ENCODE data around the gene PSEN1. TPM values are rescaled to one million over a fixed set of nuclear protein-coding genes. Genes with fewer than 3 reads are reported as not detected.

PSEN1 gene
- total RNA-seq, 4 donors from 2014 or later = 21.4 to 49.0 (median 24.5) TPM

- no peaks in the 10 kb centered on the region for H3K9me3 ChIP-seq
- H3K27me3 ChIP-seq = no peaks in the 10 kb centered on the region
- peaks cover 0 to 3% of the 10 kb centered on the region in 2 donors for H3K4me1 ChIP-seq
- H3K4me3 ChIP-seq = no peak overlapping the region
- no peak for TF ChIP-seq POLR2A (IDR thresholded peaks at IDR 0.05)
- TF ChIP-seq, protein P1, sequence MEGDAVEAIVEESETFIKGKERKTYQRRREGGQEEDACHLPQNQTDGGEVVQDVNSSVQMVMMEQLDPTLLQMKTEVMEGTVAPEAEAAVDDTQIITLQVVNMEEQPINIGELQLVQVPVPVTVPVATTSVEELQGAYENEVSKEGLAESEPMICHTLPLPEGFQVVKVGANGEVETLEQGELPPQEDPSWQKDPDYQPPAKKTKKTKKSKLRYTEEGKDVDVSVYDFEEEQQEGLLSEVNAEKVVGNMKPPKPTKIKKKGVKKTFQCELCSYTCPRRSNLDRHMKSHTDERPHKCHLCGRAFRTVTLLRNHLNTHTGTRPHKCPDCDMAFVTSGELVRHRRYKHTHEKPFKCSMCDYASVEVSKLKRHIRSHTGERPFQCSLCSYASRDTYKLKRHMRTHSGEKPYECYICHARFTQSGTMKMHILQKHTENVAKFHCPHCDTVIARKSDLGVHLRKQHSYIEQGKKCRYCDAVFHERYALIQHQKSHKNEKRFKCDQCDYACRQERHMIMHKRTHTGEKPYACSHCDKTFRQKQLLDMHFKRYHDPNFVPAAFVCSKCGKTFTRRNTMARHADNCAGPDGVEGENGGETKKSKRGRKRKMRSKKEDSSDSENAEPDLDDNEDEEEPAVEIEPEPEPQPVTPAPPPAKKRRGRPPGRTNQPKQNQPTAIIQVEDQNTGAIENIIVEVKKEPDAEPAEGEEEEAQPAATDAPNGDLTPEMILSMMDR (IDR thresholded peaks at IDR 0.05 in 4 of 5, conservative IDR thresholded peaks at IDR 0.05 in 1 of 5) = no peak
- in situ Hi-C loops (cut with MboI; ENCODE audit: low sequenced_read_pairs in 4 of 4) (loop anchor here in 2 of 4 donors (10.0 to 25.0 kb wide), 2 partner anchors 292 to 294 kb away; partner anchors contain the start of gene NUMB (in 1 of the 2)), intact Hi-C loops (cut with DNase I; ENCODE audit: low total_unique reads) (loop anchor here (10.0 kb wide), 1 partner anchor 104 kb away; no protein-coding TSS in a partner anchor)
- no peak overlapping the region for H3K27ac ChIP-seq
- ATAC-seq = no peak
- no peak for DNase-seq
- H3K36me3 ChIP-seq = peaks cover 0 to 64% of the 10 kb centered on the region in 2 donors
Measured at GRCh38 chr14:73170686-73171085, 34.4 kb downstream of the PSEN1 start.

- Histone ChIP-seq H3K36me3 (peaks cover 0 to 66% of the 10 kb centered on the region in 2 donors), H3K27ac (no peak overlapping the region), H3K9me3 (no peaks in the 10 kb centered on the region), H3K4me1 (peaks cover 0 to 3% of the 10 kb centered on the region in 2 donors), H3K4me3 (no peak overlapping the region), H3K27me3 (no peaks in the 10 kb centered on the region)
- intact Hi-C loops (cut with DNase I; ENCODE audit: low total_unique reads) = loop anchor here (2.0 to 10.0 kb wide), 2 partner anchors 102 to 300 kb away; no protein-coding TSS in a partner anchor
- in situ Hi-C loops (cut with MboI; ENCODE audit: low sequenced_read_pairs in 4 of 4) = loop anchor here in 2 of 4 donors (10.0 to 25.0 kb wide), 2 partner anchors 290 to 292 kb away; partner anchors contain the start of gene NUMB (in 1 of the 2)
- DNase-seq (no peak), ATAC-seq (no peak)
- no peak for TF ChIP-seq POLR2A (IDR thresholded peaks at IDR 0.05)
- TF ChIP-seq, protein P1 (IDR thresholded peaks at IDR 0.05 in 4 of 5, conservative IDR thresholded peaks at IDR 0.05 in 1 of 5) = no peak
Measured at GRCh38 chr14:73172500-73172899, 36.2 kb downstream of the PSEN1 start.

DNA sequence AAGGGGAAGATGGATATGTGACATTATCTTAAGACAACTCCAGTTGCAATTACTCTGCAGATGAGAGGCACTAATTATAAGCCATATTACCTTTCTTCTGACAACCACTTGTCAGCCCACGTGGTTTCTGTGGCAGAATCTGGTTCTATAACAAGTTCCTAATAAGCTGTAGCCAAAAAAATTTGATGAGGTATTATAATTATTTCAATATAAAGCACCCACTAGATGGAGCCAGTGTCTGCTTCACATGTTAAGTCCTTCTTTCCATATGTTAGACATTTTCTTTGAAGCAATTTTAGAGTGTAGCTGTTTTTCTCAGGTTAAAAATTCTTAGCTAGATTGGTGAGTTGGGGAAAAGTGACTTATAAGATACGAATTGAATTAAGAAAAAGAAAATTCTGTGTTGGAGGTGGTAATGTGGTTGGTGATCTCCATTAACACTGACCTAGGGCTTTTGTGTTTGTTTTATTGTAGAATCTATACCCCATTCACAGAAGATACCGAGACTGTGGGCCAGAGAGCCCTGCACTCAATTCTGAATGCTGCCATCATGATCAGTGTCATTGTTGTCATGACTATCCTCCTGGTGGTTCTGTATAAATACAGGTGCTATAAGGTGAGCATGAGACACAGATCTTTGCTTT lies 36.9 kb downstream of the PSEN1 start:
- no peak for TF ChIP-seq POLR2A (IDR thresholded peaks at IDR 0.05)
- TF ChIP-seq, protein P1 (IDR thresholded peaks at IDR 0.05 in 4 of 5, conservative IDR thresholded peaks at IDR 0.05 in 1 of 5) = peak; percentile 14 to 56 (median 27)
- DNase-seq (no peak), ATAC-seq (no peak)
- no peaks in the 10 kb centered on the region for H3K27me3 ChIP-seq
- in situ Hi-C loops (cut with MboI; ENCODE audit: low sequenced_read_pairs in 4 of 4) = loop anchor here in 2 of 4 donors (10.0 to 25.0 kb wide), 2 partner anchors 289 to 292 kb away; partner anchors contain the start of gene NUMB (in 1 of the 2)
- intact Hi-C loops (cut with DNase I; ENCODE audit: low total_unique reads) = loop anchor here (2.0 to 10.0 kb wide), 2 partner anchors 102 to 300 kb away; no protein-coding TSS in a partner anchor
- H3K27ac ChIP-seq = no peak overlapping the region
- H3K4me1 ChIP-seq = peaks cover 0 to 3% of the 10 kb centered on the region in 2 donors
- no peak overlapping the region for H3K4me3 ChIP-seq
- H3K9me3 ChIP-seq = no peaks in the 10 kb centered on the region
- H3K36me3 ChIP-seq = peaks cover 0 to 66% of the 10 kb centered on the region in 2 donors

- TF ChIP-seq, protein P1 (IDR thresholded peaks at IDR 0.05 in 4 of 5, conservative IDR thresholded peaks at IDR 0.05 in 1 of 5) = no peak
- no peak for TF ChIP-seq POLR2A (IDR thresholded peaks at IDR 0.05)
- H3K4me3 ChIP-seq = no peak overlapping the region
- peak in 1 of 2 donors; percentile 41 for ATAC-seq
- peaks cover 0 to 40% of the 10 kb centered on the region in 2 donors for H3K36me3 ChIP-seq
- peak overlapping the region in 1 of 4 donors; percentile 40 for H3K27ac ChIP-seq
- no peaks in the 10 kb centered on the region for H3K9me3 ChIP-seq
- peaks cover 5 to 7% of the 10 kb centered on the region in 2 donors for H3K4me1 ChIP-seq
- H3K27me3 ChIP-seq = no peaks in the 10 kb centered on the region
- no peak for DNase-seq
- intact Hi-C loops (cut with DNase I; ENCODE audit: low total_unique reads) (loop anchor here (10.0 kb wide), 1 partner anchor 98 kb away; no protein-coding TSS in a partner anchor), in situ Hi-C loops (cut with MboI; ENCODE audit: low sequenced_read_pairs in 4 of 4) (loop anchor here in 2 of 4 donors (5.0 to 10.0 kb wide), 2 partner anchors 288 to 296 kb away; no protein-coding TSS in a partner anchor)
Measured at GRCh38 chr14:73176685-73177084, 40.4 kb downstream of the PSEN1 start.
